K562 (cell line): ENCODE data around the gene VPS50. TPM values are rescaled to one million over a fixed set of nuclear protein-coding genes. Genes with fewer than 3 reads are reported as not detected.

Source experiments
- ATAC-seq: fragments of 200-7000 bp; cut with Tn5 transposase; 3 replicates; pipeline ENCODE4 v1.9.1; 2020; ENCODE audit warnings: moderate library complexity
- BruUV-seq: library from RNA; stranded (reverse); fragments of 400-500 nt; replicated peaks from 2 replicates; lab custom pipeline; 2021; lab: Mats Ljungman, UMichigan
- CTCF ChIA-PET: fragments of 300-600 bp; formaldehyde crosslinking; extraction: SDS; loops from one replicate; lab custom pipeline; 2021; ENCODE audit warnings: low intra/inter-chr PET ratio; lab: Yijun Ruan, JAX
- POLR2A ChIA-PET: fragments of 300-600, 350-650 bp; sonication (Branson Sonifier 250); formaldehyde crosslinking; extraction: SDS; loops from one replicate; lab custom pipeline; 2021; ENCODE audit warnings: antibody characterized with exemption, inconsistent platforms; lab: Yijun Ruan, JAX
- DNase-seq, 4 experiments: peaks; one replicate each; pipeline versions ENCODE4 v3.0.0 to v3.0.0-alpha.2; 2011 to 2018; ENCODE audit warnings: low spot score in 3 of 4, mixed read lengths in 3 of 4; ENCODE audit errors: extremely low read depth in 1 of 4
- FAIRE-seq: peaks from 2 replicates; lab custom pipeline; 2011; peaks lifted over from hg19 to GRCh38; lab: Jason Lieb, UNC
- H2AFZ ChIP-seq: 2 replicates; pipeline ENCODE4 v1.6.0; 2011; ENCODE audit warnings: low read depth, low read length, control low read depth, inconsistent platforms
- H3K27ac ChIP-seq: fragments of 200-600 bp; 3 replicates; pipeline ENCODE4 v1.8.0; 2011; ENCODE audit warnings: low read depth, mild to moderate bottlenecking, control low read depth, inconsistent platforms, low read length, moderate library complexity, mixed read lengths; ENCODE audit errors: extremely low read depth
- H3K27me3 ChIP-seq, 2 experiments: fragments of 300-600 bp in 1 of 2; 2 replicates in 1 of 2; 3 replicates in 1 of 2; pipeline versions ENCODE4 v1.6.0 to v1.8.0; 2011; ENCODE audit warnings: inconsistent platforms in 2 of 2, low read length in 2 of 2, mild to moderate bottlenecking in 1 of 2, mixed read lengths in 1 of 2, moderate library complexity in 1 of 2; ENCODE audit not compliant: control insufficient read depth in 2 of 2, insufficient read depth in 2 of 2
- H3K36me3 ChIP-seq: fragments of 300-600 bp; 3 replicates; pipeline ENCODE4 v1.8.0; 2011; ENCODE audit warnings: mild to moderate bottlenecking, low read length, inconsistent platforms; ENCODE audit not compliant: control insufficient read depth, insufficient read depth
- H3K4me1 ChIP-seq, 2 experiments: fragments of 200-600 bp in 1 of 2; replicated peaks in 1 of 2; 2 replicates in 1 of 2; 3 replicates in 1 of 2; pipeline versions ENCODE4 v1.5.1 to v1.8.0; 2011; ENCODE audit warnings: inconsistent platforms in 2 of 2, low read length in 2 of 2, mild to moderate bottlenecking in 1 of 2, mixed read lengths in 1 of 2, moderate library complexity in 1 of 2; ENCODE audit not compliant: control insufficient read depth in 2 of 2, insufficient read depth in 2 of 2
- H3K4me2 ChIP-seq: 2 replicates; pipeline ENCODE4 v1.6.1; 2011; ENCODE audit warnings: low read length, control low read depth, inconsistent platforms, mixed read lengths; ENCODE audit not compliant: insufficient read depth
- H3K4me3 ChIP-seq: fragments of 200-600 bp; sonication (generic), shearing (Covaris generic); 2 replicates; pipeline ENCODE4 v1.5.1; 2016; ENCODE audit warnings: control low read depth, inconsistent platforms
- H3K79me2 ChIP-seq: fragments of 200-600 bp; 3 replicates; pipeline ENCODE4 v1.8.0; 2011; ENCODE audit warnings: low read length, inconsistent platforms; ENCODE audit not compliant: control insufficient read depth, insufficient read depth
- H3K9ac ChIP-seq, 2 experiments: 2 replicates each; pipeline versions ENCODE4 v1.6.0 to v1.6.1; 2011; ENCODE audit warnings: low read depth in 2 of 2, low read length in 2 of 2, control low read depth in 1 of 2, inconsistent platforms in 1 of 2, mild to moderate bottlenecking in 1 of 2, mixed read lengths in 1 of 2; ENCODE audit not compliant: insufficient read depth in 1 of 2
- H3K9me1 ChIP-seq: one replicate; pipeline ENCODE4 v1.6.0; 2011; ENCODE audit warnings: inconsistent platforms, mild to moderate bottlenecking, low read length, moderate library complexity; ENCODE audit not compliant: control insufficient read depth, insufficient read depth
- H3K9me3 ChIP-seq: replicated peaks from 2 replicates; pipeline ENCODE4 v1.5.1; 2011; ENCODE audit warnings: low read depth, low read length, inconsistent platforms; ENCODE audit not compliant: control insufficient read depth, insufficient read depth
- H4K20me1 ChIP-seq: replicated peaks from 2 replicates; pipeline ENCODE4 v1.6.1; 2011; ENCODE audit warnings: low read length, inconsistent platforms, mixed read lengths; ENCODE audit not compliant: control insufficient read depth, insufficient read depth
- ARID3A ChIP-seq: IDR thresholded peaks from 2 replicates; pipeline ENCODE4 v1.6.1; 2012; ENCODE audit warnings: low read depth, low read length, improper control_type of control experiment, borderline replicate concordance
- BRF2 ChIP-seq: IDR thresholded peaks from 3 replicates; pipeline ENCODE4 v1.6.1; 2011; ENCODE audit warnings: borderline replicate concordance, mild to moderate bottlenecking; ENCODE audit not compliant: insufficient read length, insufficient read depth
- HDAC6 ChIP-seq: IDR thresholded peaks from 2 replicates; pipeline ENCODE4 v1.6.1; 2012; ENCODE audit warnings: low read depth, mild to moderate bottlenecking, control low read depth, inconsistent platforms, low read length, moderate library complexity
- JUNB ChIP-seq: fragments of 450-650 bp; formaldehyde crosslinking; conservative IDR thresholded peaks from 2 replicates; pipeline ENCODE4 v1.4.0; 2020; ENCODE audit warnings: mild to moderate bottlenecking
- MECOM ChIP-seq: fragments of 250-450 bp; sonication (Bioruptor Pico); IDR thresholded peaks from 2 replicates; pipeline ENCODE4 v1.8.0; 2022; ENCODE audit warnings: inconsistent platforms
- NFIC ChIP-seq: fragments of 450-650 bp; IDR thresholded peaks from 2 replicates; pipeline ENCODE4 v1.6.1; 2017; ENCODE audit warnings: mild to moderate bottlenecking, inconsistent platforms
- POLR2G ChIP-seq: fragments of 200-400 bp; formaldehyde crosslinking; IDR thresholded peaks from 2 replicates; pipeline ENCODE4 v1.6.1; 2017; ENCODE audit warnings: low read depth, mild to moderate bottlenecking, antibody characterized with exemption, low read length, moderate library complexity
- RBFOX2 ChIP-seq: fragments of 200-400 bp; formaldehyde crosslinking; IDR thresholded peaks from 2 replicates; pipeline ENCODE4 v1.6.1; 2017; ENCODE audit warnings: low read depth, mild to moderate bottlenecking, low read length, moderate library complexity
- SREBF2 ChIP-seq: sonication (generic); formaldehyde crosslinking; IDR thresholded peaks from 2 replicates; pipeline ENCODE4 v1.4.0; 2020; ENCODE audit warnings: mild to moderate bottlenecking, missing genetic modification reagents
- TARDBP ChIP-seq: fragments of 450-650 bp; IDR thresholded peaks from 2 replicates; pipeline ENCODE4 v1.6.1; 2016
- TRIM24 ChIP-seq, 2 experiments: fragments of 450-650 bp; IDR thresholded peaks; 2 replicates each; pipeline ENCODE4 v1.6.1; 2016
- USF1 ChIP-seq: sonication (generic); formaldehyde crosslinking; IDR thresholded peaks from 2 replicates; pipeline ENCODE4 v1.9.0; 2022; ENCODE audit warnings: mild to moderate bottlenecking, missing genetic modification reagents
- ZBTB2 ChIP-seq: fragments of 450-650 bp; IDR thresholded peaks from 2 replicates; pipeline ENCODE4 v1.6.1; 2016; ENCODE audit warnings: antibody characterized with exemption
- ZNF41 ChIP-seq: fragments of 250-450 bp; sonication (Bioruptor Pico); conservative IDR thresholded peaks from 2 replicates; pipeline ENCODE4 v1.4.0; 2020; ENCODE audit warnings: mild to moderate bottlenecking
- in situ Hi-C: fragments of 300-500 bp; cut with MboI; formaldehyde crosslinking; loops from 4 replicates; pipeline ENCODE4 v1.15.0; 2018; ENCODE audit warnings: inconsistent platforms, mixed read lengths
- intact Hi-C: fragments of 100-400 bp; cut with micrococcal nuclease; formaldehyde crosslinking; loops from 2 replicates; pipeline ENCODE4 v1.14.2; 2022
- polyA plus RNA-seq, 8 experiments: library from polyadenylated mRNA; depleted of rRNA in 4 of 8; stranded (reverse) in 5 of 8; unstranded in 3 of 8; fragments of >200 nt; fragmentation: Nextera tagmentation in 2 of 8; fragmentation: Illumina TruSeq in 1 of 8; extraction: Ambion mirVana in 2 of 8; extraction: Trizol in 1 of 8; gene quantifications; 2 replicates each; pipeline versions ENCODE4 v1.2.1 to v1.2.3, GENCODE V29; 2011 to 2014; ENCODE audit warnings: inconsistent platforms in 1 of 8, missing spikeins in 1 of 8
- total RNA-seq, 7 experiments: library from RNA; depleted of rRNA in 6 of 7; stranded (reverse); fragments of >200 nt in 6 of 7; fragmentation: Illumina TruSeq in 2 of 7; extraction: Trizol in 2 of 7; gene quantifications; 2 replicates each; pipeline versions ENCODE4 v1.2.1 to v1.2.3, GENCODE V29; 2011 to 2021; ENCODE audit warnings: low replicate concordance in 1 of 7

VPS50 gene
- total and polyA plus RNA-seq, 9 of the 15 experiments (the other 6 are each of a cell fraction or from before 2014, with no cell fraction given): 10.5 to 29.4 (median 15.8) TPM

GRCh38 chr7:93375603-93376002, 143.4 kb downstream of the VPS50 start:
- H3K9ac ChIP-seq: no peak overlapping the region
- DNase-seq: no peak
- BruUV-seq: no TSS peak
- ATAC-seq: peak; percentile 39; the same call in 2 of the 3 replicates
- in situ Hi-C loops: no loop called here
- no peaks in the 10 kb centered on the region for H4K20me1 ChIP-seq
- H3K9me3 ChIP-seq: no peaks in the 10 kb centered on the region
- CTCF ChIA-PET: no interaction called here
- no peaks in the 10 kb centered on the region for H3K9me1 ChIP-seq
- FAIRE-seq: no peak
- no peak overlapping the region for H2AFZ ChIP-seq
- no peak overlapping the region for H3K4me2 ChIP-seq
- no peaks in the 10 kb centered on the region for H3K36me3 ChIP-seq
- H3K27me3 ChIP-seq: no peaks in the 10 kb centered on the region
- H3K27ac ChIP-seq: no peak overlapping the region
- intact Hi-C loops: loop anchor here (10.0 kb wide), 1 partner anchor 291 kb away; no protein-coding TSS in a partner anchor
- H3K79me2 ChIP-seq: no peaks in the 10 kb centered on the region
- H3K4me3 ChIP-seq: no peak overlapping the region
- POLR2A ChIA-PET: no interaction called here
- TF ChIP-seq SREBF2 (CRISPR knock-in tag) (no peak), ZNF41 (CRISPR knock-in tag) (no peak), POLR2G (no peak), TRIM24 (IDR thresholded peaks at IDR 0.05) (no peak), ZBTB2 (no peak), ARID3A (no peak), BRF2 (no peak), NFIC (no peak), USF1 (CRISPR knock-in tag) (no peak), JUNB (CRISPR knock-in tag) (no peak), HDAC6 (no peak), RBFOX2 (no peak), TARDBP (no peak), MECOM (CRISPR knock-in tag) (no peak)
- no peaks in the 10 kb centered on the region for H3K4me1 ChIP-seq
